Right lobe of liver (tissue), 4 donors: ENCODE results near the gene ALDH8A1.

Source experiments
- CTCF ChIP-seq, 4 donors: fragments of 200-600 bp in 3 of 4; fragments of 450-650 bp in 1 of 4; IDR thresholded peaks; one replicate each; pipeline versions ENCODE4 v1.5.1 to v1.8.0; 2016 to 2022; ENCODE audit warnings: antibody characterized with exemption in 4 of 4, mild to moderate bottlenecking in 2 of 4
- POLR2A ChIP-seq: fragments of 450-650 bp; IDR thresholded peaks from one replicate; pipeline ENCODE4 v1.6.1; 2017; ENCODE audit warnings: antibody characterized with exemption, mild to moderate bottlenecking
- donor health status: DM: no; HTN: no; CAD: no.
- donor health status: DM: no; HTN: no; CAD: no.
- donor health status: DM: no; HTN: yes; CAD: no.

- TF ChIP-seq CTCF (IDR thresholded peaks at IDR 0.05) (no peak), POLR2A (no peak)
Measured at GRCh38 chr6:134999107-134999506, 49.2 kb upstream of the ALDH8A1 start.
